Testis (tissue), 2 donors: ENCODE data around the gene CYB5R4.

ENCODE experiments used
- POLR2A ChIP-seq: fragments of 450-650 bp; IDR thresholded peaks from one replicate; pipeline ENCODE4 v1.6.1; 2017; ENCODE audit warnings: antibody characterized with exemption, mild to moderate bottlenecking, moderate library complexity
- TF ChIP-seq, protein P1 (sequence below), 3 experiments: fragments of 450-650 bp in 2 of 3; fragments of 200-600 bp in 1 of 3; sonication (generic) in 1 of 3; IDR thresholded peaks; one replicate each; pipeline ENCODE4 v1.5.1; 2016 to 2019; ENCODE audit warnings: antibody characterized with exemption in 3 of 3, mild to moderate bottlenecking in 2 of 3, moderate library complexity in 1 of 3

DNA sequence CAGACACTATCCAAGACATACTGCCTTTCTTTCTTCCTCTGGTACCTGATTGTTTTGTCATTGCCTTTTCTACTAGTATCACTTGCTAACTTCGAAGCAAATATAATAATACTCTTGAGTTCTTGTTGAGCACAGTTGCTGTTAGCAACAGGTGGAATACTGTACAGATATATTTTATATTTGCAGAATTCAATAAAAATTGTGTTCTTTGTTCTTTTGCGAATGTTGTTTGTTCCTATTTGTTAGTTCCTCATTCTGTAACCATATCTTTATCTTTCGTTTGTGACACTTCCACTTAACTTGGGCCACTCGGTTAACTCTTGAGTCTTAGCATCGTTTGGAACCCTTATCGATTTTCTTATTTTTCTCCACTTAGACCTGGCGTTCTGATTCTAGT, 868 bp downstream of the CYB5R4 start:
- TF ChIP-seq, protein P1, sequence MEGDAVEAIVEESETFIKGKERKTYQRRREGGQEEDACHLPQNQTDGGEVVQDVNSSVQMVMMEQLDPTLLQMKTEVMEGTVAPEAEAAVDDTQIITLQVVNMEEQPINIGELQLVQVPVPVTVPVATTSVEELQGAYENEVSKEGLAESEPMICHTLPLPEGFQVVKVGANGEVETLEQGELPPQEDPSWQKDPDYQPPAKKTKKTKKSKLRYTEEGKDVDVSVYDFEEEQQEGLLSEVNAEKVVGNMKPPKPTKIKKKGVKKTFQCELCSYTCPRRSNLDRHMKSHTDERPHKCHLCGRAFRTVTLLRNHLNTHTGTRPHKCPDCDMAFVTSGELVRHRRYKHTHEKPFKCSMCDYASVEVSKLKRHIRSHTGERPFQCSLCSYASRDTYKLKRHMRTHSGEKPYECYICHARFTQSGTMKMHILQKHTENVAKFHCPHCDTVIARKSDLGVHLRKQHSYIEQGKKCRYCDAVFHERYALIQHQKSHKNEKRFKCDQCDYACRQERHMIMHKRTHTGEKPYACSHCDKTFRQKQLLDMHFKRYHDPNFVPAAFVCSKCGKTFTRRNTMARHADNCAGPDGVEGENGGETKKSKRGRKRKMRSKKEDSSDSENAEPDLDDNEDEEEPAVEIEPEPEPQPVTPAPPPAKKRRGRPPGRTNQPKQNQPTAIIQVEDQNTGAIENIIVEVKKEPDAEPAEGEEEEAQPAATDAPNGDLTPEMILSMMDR (IDR thresholded peaks at IDR 0.05) = no peak
- no peak for TF ChIP-seq POLR2A
